IMR-90 (cell line): ENCODE data around the gene PSMA2. TPM values are rescaled to one million over a fixed set of nuclear protein-coding genes. Genes with fewer than 3 reads are reported as not detected.

Source experiments
- ATAC-seq: fragments of 200-7000 bp; cut with Tn5 transposase; 2 replicates; pipeline ENCODE4 v1.9.1; 2020; ENCODE audit warnings: low read depth, mild to moderate bottlenecking, moderate library complexity
- BruUV-seq: library from RNA; stranded (reverse); fragments of 400-500 nt; replicated peaks from 2 replicates; lab custom pipeline; 2021; lab: Mats Ljungman, UMichigan
- CTCF ChIA-PET: fragments of 300-600 bp; formaldehyde crosslinking; extraction: SDS; loops from one replicate; lab custom pipeline; 2021; ENCODE audit warnings: antibody characterized with exemption; lab: Yijun Ruan, JAX
- POLR2A ChIA-PET: fragments of 300-600 bp; sonication (Branson Sonifier 250); formaldehyde crosslinking; loops from one replicate; lab custom pipeline; 2022; ENCODE audit warnings: antibody characterized with exemption; ENCODE audit not compliant: unreplicated experiment; lab: Charles Lee
- DNase-seq: peaks from one replicate; pipeline ENCODE4 v3.0.0; 2013
- H2AFZ ChIP-seq: replicated peaks from 2 replicates; pipeline ENCODE3; 2013; ENCODE audit warnings: low read length, mild to moderate bottlenecking; ENCODE audit not compliant: poor library complexity
- H2AK5ac ChIP-seq: 2 replicates; pipeline ENCODE4 v1.6.1; 2013; ENCODE audit warnings: low read depth, low read length, inconsistent platforms
- H2AK9ac ChIP-seq: replicated peaks from 2 replicates; pipeline ENCODE3; 2013; ENCODE audit warnings: mild to moderate bottlenecking, low read depth, low read length, moderate library complexity; ENCODE audit not compliant: poor library complexity
- H2BK120ac ChIP-seq: 2 replicates; pipeline ENCODE4 v1.6.1; 2013; ENCODE audit warnings: low read depth, low read length, inconsistent platforms
- H2BK15ac ChIP-seq: 3 replicates; pipeline ENCODE4 v1.6.1; 2013; ENCODE audit warnings: low read depth, low read length, inconsistent platforms
- H2BK20ac ChIP-seq: 2 replicates; pipeline ENCODE4 v1.6.1; 2013; ENCODE audit warnings: low read depth, mild to moderate bottlenecking, inconsistent platforms, low read length, moderate library complexity
- H2BK5ac ChIP-seq: 2 replicates; pipeline ENCODE4 v1.6.1; 2013; ENCODE audit warnings: mild to moderate bottlenecking, low read depth, low read length, inconsistent platforms; ENCODE audit not compliant: poor library complexity, severe bottlenecking
- H3K14ac ChIP-seq: replicated peaks from 2 replicates; pipeline ENCODE4 v1.6.1; 2013; ENCODE audit warnings: low read depth, low read length, inconsistent platforms
- H3K18ac ChIP-seq: 2 replicates; pipeline ENCODE4 v1.6.1; 2013; ENCODE audit warnings: low read depth, low read length, control low read depth
- H3K23ac ChIP-seq: 2 replicates; pipeline ENCODE4 v1.6.1; 2013; ENCODE audit warnings: low read depth, low read length, inconsistent platforms
- H3K27ac ChIP-seq: 2 replicates; pipeline ENCODE4 v1.5.1; 2013; ENCODE audit warnings: mild to moderate bottlenecking, control low read depth, low read length; ENCODE audit not compliant: insufficient read depth
- H3K27me3 ChIP-seq: 2 replicates; pipeline ENCODE4 v1.6.1; 2013; ENCODE audit warnings: low read length; ENCODE audit not compliant: control insufficient read depth, insufficient read depth
- H3K36me3 ChIP-seq: 2 replicates; pipeline ENCODE4 v1.6.1; 2013; ENCODE audit warnings: low read length, mixed read lengths; ENCODE audit not compliant: control insufficient read depth, insufficient read depth
- H3K4ac ChIP-seq: 2 replicates; pipeline ENCODE4 v1.6.1; 2013; ENCODE audit warnings: low read depth, low read length, inconsistent platforms
- H3K4me1 ChIP-seq: 2 replicates; pipeline ENCODE4 v1.6.1; 2013; ENCODE audit warnings: low read length, mixed read lengths; ENCODE audit not compliant: control insufficient read depth, insufficient read depth
- H3K4me2 ChIP-seq: 2 replicates; pipeline ENCODE4 v1.6.1; 2013; ENCODE audit warnings: low read depth, mild to moderate bottlenecking, control low read depth, low read length, moderate library complexity
- H3K4me3 ChIP-seq: 2 replicates; pipeline ENCODE4 v1.5.1; 2013; ENCODE audit warnings: low read depth, mild to moderate bottlenecking, control low read depth, low read length, moderate library complexity; ENCODE audit not compliant: insufficient read depth
- H3K56ac ChIP-seq: 2 replicates; pipeline ENCODE4 v1.6.1; 2013; ENCODE audit warnings: low read length, inconsistent platforms; ENCODE audit not compliant: insufficient read depth; ENCODE audit errors: extremely low read depth
- H3K79me1 ChIP-seq, 2 experiments: 2 replicates each; pipeline ENCODE4 v1.6.1; 2013; ENCODE audit warnings: low read length in 2 of 2, inconsistent platforms in 1 of 2, low read depth in 1 of 2
- H3K9ac ChIP-seq: 2 replicates; pipeline ENCODE4 v1.6.1; 2013; ENCODE audit warnings: low read depth, low read length, control low read depth
- H3K9me1 ChIP-seq: 2 replicates; pipeline ENCODE4 v1.6.1; 2013; ENCODE audit warnings: low read length, inconsistent platforms; ENCODE audit not compliant: insufficient read depth
- H3K9me3 ChIP-seq: 2 replicates; pipeline ENCODE4 v1.6.1; 2013; ENCODE audit warnings: low read length; ENCODE audit not compliant: control insufficient read depth, insufficient read depth
- H4K20me1 ChIP-seq: 2 replicates; pipeline ENCODE4 v1.6.1; 2013; ENCODE audit warnings: low read length, inconsistent platforms; ENCODE audit not compliant: insufficient read depth
- H4K5ac ChIP-seq: 2 replicates; pipeline ENCODE4 v1.6.1; 2013; ENCODE audit warnings: mild to moderate bottlenecking, low read depth, low read length, control low read depth
- H4K8ac ChIP-seq, 2 experiments: 2 replicates each; pipeline ENCODE4 v1.6.1; 2013; ENCODE audit warnings: low read depth in 2 of 2, low read length in 2 of 2, control low read depth in 1 of 2, inconsistent platforms in 1 of 2
- H4K91ac ChIP-seq: 2 replicates; pipeline ENCODE4 v1.6.1; 2013; ENCODE audit warnings: low read depth, low read length, inconsistent platforms; ENCODE audit not compliant: insufficient read depth
- BHLHE40 ChIP-seq: fragments of 150-350 bp; IDR thresholded peaks from 2 replicates; pipeline ENCODE4 v1.6.1; 2016; ENCODE audit warnings: mild to moderate bottlenecking, low read depth, low read length
- CEBPB ChIP-seq: IDR thresholded peaks from 2 replicates; pipeline ENCODE4 v1.6.1; 2012; ENCODE audit warnings: low read depth, low read length, improper control_type of control experiment
- FOS ChIP-seq: fragments of 150-350 bp; IDR thresholded peaks from 2 replicates; pipeline ENCODE4 v1.6.1; 2016; ENCODE audit warnings: low read depth, low read length
- MAFK ChIP-seq: IDR thresholded peaks from 2 replicates; pipeline ENCODE4 v1.6.1; 2012; ENCODE audit warnings: low read depth, low read length, improper control_type of control experiment
- MAZ ChIP-seq: IDR thresholded peaks from 2 replicates; pipeline ENCODE4 v1.6.1; 2012; ENCODE audit warnings: low read depth, mild to moderate bottlenecking, low read length, improper control_type of control experiment, moderate library complexity, borderline replicate concordance
- MXI1 ChIP-seq: IDR thresholded peaks from 2 replicates; pipeline ENCODE4 v1.6.1; 2012; ENCODE audit warnings: low read depth, mild to moderate bottlenecking, low read length, moderate library complexity, borderline replicate concordance
- POLR2A ChIP-seq: IDR thresholded peaks from 2 replicates; pipeline ENCODE4 v1.6.1; 2012; ENCODE audit warnings: mild to moderate bottlenecking, low read depth, low read length
- RAD21 ChIP-seq: IDR thresholded peaks from 2 replicates; pipeline ENCODE4 v1.6.1; 2012; ENCODE audit warnings: low read length, improper control_type of control experiment
- RFX5 ChIP-seq: IDR thresholded peaks from 2 replicates; pipeline ENCODE4 v1.8.0; 2012; ENCODE audit warnings: low read depth, mild to moderate bottlenecking, low read length, moderate library complexity
- WGBS, 2 experiments: methylation state at CpG; one replicate each; pipeline versions ENCODE4 v1.1.5 to v1.1.7; 2013; ENCODE audit warnings: missing lambda C conversion rate in 2 of 2; ENCODE audit not compliant: insufficient read length in 1 of 2; ENCODE audit errors: extremely low coverage in 2 of 2; 5-methylcytosine and 5-hydroxymethylcytosine counted together
- dilution Hi-C: fragments of 300-500 bp; cut with HindIII; formaldehyde crosslinking; loops from one replicate; pipeline ENCODE4 v1.14.3; 2018; ENCODE audit warnings: low sequenced_read_pairs; ENCODE audit not compliant: unreplicated experiment
- in situ Hi-C: fragments of 300-500 bp; cut with MboI; formaldehyde crosslinking; loops from 3 replicates; pipeline ENCODE4 v1.14.3; 2019; ENCODE audit warnings: low sequenced_read_pairs, inconsistent platforms, mixed read lengths
- intact Hi-C: fragments of 100-400 bp; cut with micrococcal nuclease; formaldehyde crosslinking; loops from 2 replicates; pipeline ENCODE4 v1.10.0; 2022
- polyA plus RNA-seq, 3 experiments: library from polyadenylated mRNA; depleted of rRNA; stranded (reverse); fragments of >200 nt; gene quantifications; 2 replicates each; pipeline ENCODE4 v1.2.3, GENCODE V29; 2012; ENCODE audit warnings: low replicate concordance in 1 of 3
- total RNA-seq: library from RNA; depleted of rRNA; stranded (reverse); fragments of >200 nt; gene quantifications from 2 replicates; pipeline ENCODE4 v1.2.3, GENCODE V29; 2012
- TF ChIP-seq, protein P1 (sequence below): fragments of 150-350 bp; IDR thresholded peaks from 2 replicates; pipeline ENCODE4 v1.6.1; 2017; ENCODE audit warnings: mild to moderate bottlenecking, antibody characterized with exemption, low read length, low read depth
- TF ChIP-seq, protein P2 (sequence below): conservative IDR thresholded peaks from 2 replicates; pipeline ENCODE4 v1.5.1; 2012; ENCODE audit warnings: mild to moderate bottlenecking, low read depth, low read length, improper control_type of control experiment
- TF ChIP-seq, protein P3 (sequence below): fragments of 150-350 bp; IDR thresholded peaks from 2 replicates; pipeline ENCODE4 v1.6.1; 2016; ENCODE audit warnings: low read depth, mild to moderate bottlenecking, low read length, moderate library complexity, borderline replicate concordance

PSMA2 gene
- total and polyA plus RNA-seq, 2 of the 4 experiments (the other 2 are of a cell fraction): 106 to 138 TPM

DNA sequence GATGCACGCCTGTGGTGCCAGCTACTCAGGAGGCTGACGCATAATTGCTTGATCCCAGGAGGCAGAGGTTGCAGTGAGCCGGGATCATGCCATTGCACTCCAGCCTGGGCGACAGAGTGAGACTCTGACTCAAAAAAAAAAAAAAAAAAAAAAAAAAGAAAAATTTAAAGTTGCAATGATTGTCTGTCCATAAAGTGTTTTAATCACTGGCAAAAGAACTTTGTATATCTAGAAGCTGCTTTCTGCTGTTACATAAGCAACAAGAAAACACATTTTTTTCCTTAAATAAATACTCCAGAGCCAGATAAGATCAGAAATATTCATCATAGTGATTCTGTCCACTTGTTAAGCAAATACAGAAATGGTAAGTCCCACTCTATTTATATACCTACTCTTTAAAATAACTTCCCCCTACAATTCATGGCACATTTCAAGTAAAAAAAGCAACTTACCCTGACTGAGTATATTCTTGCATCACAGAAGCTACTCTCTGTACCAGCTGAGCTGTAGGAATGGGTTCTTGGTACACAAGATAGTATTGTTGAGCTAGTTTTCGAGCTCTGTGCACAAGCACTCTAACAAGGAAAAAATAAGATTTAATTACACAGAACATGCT lies 7.6 kb downstream of the PSMA2 start:
- no peak overlapping the region for H3K27ac ChIP-seq
- POLR2A ChIA-PET: interaction anchor here (0.8 kb wide), 1 partner anchor 12 kb away, joined by 8 read pairs; the partner anchor contains the start of gene C7orf25

More for the DNA sequence above, 7.6 kb downstream of the PSMA2 start:
- Histone ChIP-seq H2BK120ac (no peak overlapping the region), H3K9me1 (no peaks in the 10 kb centered on the region; the same call in 1 of the 2 replicates), H3K23ac (no peak overlapping the region), H2BK15ac (no peak overlapping the region), H3K4me1 (no peaks in the 10 kb centered on the region), H3K4me3 (no peak overlapping the region), H3K9me3 (no peaks in the 10 kb centered on the region), H4K8ac (no peak overlapping the region), H3K27me3 (no peaks in the 10 kb centered on the region), H4K5ac (no peak overlapping the region), H2AFZ (no peak overlapping the region), H3K79me1 (peaks cover 11 to 31% of the 10 kb centered on the region in 2 experiments), H4K91ac (no peak overlapping the region), H3K18ac (no peak overlapping the region), H2BK5ac (no peak overlapping the region), H3K9ac (no peak overlapping the region), H2AK9ac (no peak overlapping the region), H4K20me1 (peaks cover 14% of the 10 kb centered on the region), H2AK5ac (no peak overlapping the region), H3K36me3 (peaks cover 27% of the 10 kb centered on the region), H3K56ac (no peak overlapping the region), H2BK20ac (no peak overlapping the region), H3K4me2 (no peak overlapping the region), H3K14ac (no peak overlapping the region), H3K4ac (no peak overlapping the region)
- DNase-seq (no peak), ATAC-seq (no peak)
- in situ Hi-C loops: no loop called here
- BruUV-seq: no TSS peak
- TF ChIP-seq CEBPB: no peak
- no peak for TF ChIP-seq MXI1
- TF ChIP-seq, protein P1, sequence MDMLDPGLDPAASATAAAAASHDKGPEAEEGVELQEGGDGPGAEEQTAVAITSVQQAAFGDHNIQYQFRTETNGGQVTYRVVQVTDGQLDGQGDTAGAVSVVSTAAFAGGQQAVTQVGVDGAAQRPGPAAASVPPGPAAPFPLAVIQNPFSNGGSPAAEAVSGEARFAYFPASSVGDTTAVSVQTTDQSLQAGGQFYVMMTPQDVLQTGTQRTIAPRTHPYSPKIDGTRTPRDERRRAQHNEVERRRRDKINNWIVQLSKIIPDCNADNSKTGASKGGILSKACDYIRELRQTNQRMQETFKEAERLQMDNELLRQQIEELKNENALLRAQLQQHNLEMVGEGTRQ: no peak
- no peak for TF ChIP-seq BHLHE40
- no peak for TF ChIP-seq MAFK
- TF ChIP-seq RFX5: no peak
- TF ChIP-seq POLR2A: no peak
- TF ChIP-seq, protein P2, sequence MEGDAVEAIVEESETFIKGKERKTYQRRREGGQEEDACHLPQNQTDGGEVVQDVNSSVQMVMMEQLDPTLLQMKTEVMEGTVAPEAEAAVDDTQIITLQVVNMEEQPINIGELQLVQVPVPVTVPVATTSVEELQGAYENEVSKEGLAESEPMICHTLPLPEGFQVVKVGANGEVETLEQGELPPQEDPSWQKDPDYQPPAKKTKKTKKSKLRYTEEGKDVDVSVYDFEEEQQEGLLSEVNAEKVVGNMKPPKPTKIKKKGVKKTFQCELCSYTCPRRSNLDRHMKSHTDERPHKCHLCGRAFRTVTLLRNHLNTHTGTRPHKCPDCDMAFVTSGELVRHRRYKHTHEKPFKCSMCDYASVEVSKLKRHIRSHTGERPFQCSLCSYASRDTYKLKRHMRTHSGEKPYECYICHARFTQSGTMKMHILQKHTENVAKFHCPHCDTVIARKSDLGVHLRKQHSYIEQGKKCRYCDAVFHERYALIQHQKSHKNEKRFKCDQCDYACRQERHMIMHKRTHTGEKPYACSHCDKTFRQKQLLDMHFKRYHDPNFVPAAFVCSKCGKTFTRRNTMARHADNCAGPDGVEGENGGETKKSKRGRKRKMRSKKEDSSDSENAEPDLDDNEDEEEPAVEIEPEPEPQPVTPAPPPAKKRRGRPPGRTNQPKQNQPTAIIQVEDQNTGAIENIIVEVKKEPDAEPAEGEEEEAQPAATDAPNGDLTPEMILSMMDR: no peak
- TF ChIP-seq MAZ: no peak
- TF ChIP-seq FOS: no peak
- TF ChIP-seq, protein P3, sequence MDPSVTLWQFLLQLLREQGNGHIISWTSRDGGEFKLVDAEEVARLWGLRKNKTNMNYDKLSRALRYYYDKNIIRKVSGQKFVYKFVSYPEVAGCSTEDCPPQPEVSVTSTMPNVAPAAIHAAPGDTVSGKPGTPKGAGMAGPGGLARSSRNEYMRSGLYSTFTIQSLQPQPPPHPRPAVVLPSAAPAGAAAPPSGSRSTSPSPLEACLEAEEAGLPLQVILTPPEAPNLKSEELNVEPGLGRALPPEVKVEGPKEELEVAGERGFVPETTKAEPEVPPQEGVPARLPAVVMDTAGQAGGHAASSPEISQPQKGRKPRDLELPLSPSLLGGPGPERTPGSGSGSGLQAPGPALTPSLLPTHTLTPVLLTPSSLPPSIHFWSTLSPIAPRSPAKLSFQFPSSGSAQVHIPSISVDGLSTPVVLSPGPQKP: no peak
- TF ChIP-seq RAD21: no peak
- dilution Hi-C loops: no loop called here
- WGBS, 2 experiments: 100% methylated on average over 1 of the region's 5 CpGs; no CpG with 5 or more reads in 1 of the 2 experiments
- intact Hi-C loops: no loop called here
- CTCF ChIA-PET: interaction anchor here (1.0 kb wide), 1 partner anchor 337 kb away, joined by 4 read pairs; no protein-coding TSS in a partner anchor
